Common myeloid progenitor, CD34-positive (primary cell): ENCODE results near the gene SETMAR.
"Not testable (repeated sequence)": the region's sequence is repeated elsewhere in the genome, so short reads cannot be mapped to it uniquely, and the experiment has no call there.

Source experiments
- CTCF ChIA-PET: fragments of 350-600 bp; sonication (Branson Sonifier 250); formaldehyde crosslinking; loops from one replicate; lab custom pipeline; 2021; ENCODE audit warnings: antibody characterized with exemption; lab: Charles Lee
- POLR2A ChIA-PET: fragments of 350-600 bp; sonication (Branson Sonifier 250); formaldehyde crosslinking; loops from one replicate; lab custom pipeline; 2021; ENCODE audit warnings: antibody characterized with exemption; lab: Charles Lee
- DNase-seq, 3 donors: peaks; one replicate each; pipeline versions ENCODE4 v3.0.0 to v3.0.0-alpha.2; 2013
- H3K27ac ChIP-seq, 2 experiments: 1 replicate in 1 of 2; 2 replicates in 1 of 2; pipeline ENCODE4 v1.7.0; 2013; ENCODE audit warnings: inconsistent platforms in 2 of 2, low read length in 2 of 2, mild to moderate bottlenecking in 2 of 2, low read depth in 1 of 2, moderate library complexity in 1 of 2; ENCODE audit not compliant: severe bottlenecking in 2 of 2, insufficient read depth in 1 of 2, poor library complexity in 1 of 2
- H3K27me3 ChIP-seq, 5 experiments: replicated peaks in 2 of 5; 1 replicate in 3 of 5; 2 replicates in 2 of 5; pipeline versions ENCODE4 v1.6.1 to v1.7.0; 2013; ENCODE audit warnings: low read length in 4 of 5, mild to moderate bottlenecking in 2 of 5, moderate library complexity in 2 of 5, inconsistent platforms in 1 of 5; ENCODE audit not compliant: insufficient read depth in 5 of 5, control insufficient read depth in 4 of 5
- H3K36me3 ChIP-seq, 4 experiments: 1 replicate in 2 of 4; 2 replicates in 2 of 4; pipeline versions ENCODE4 v1.6.1 to v1.7.0; 2013; ENCODE audit warnings: low read length in 3 of 4, control low read depth in 1 of 4, mild to moderate bottlenecking in 1 of 4; ENCODE audit not compliant: control insufficient read depth in 4 of 4, insufficient read depth in 4 of 4
- H3K4me1 ChIP-seq, 4 experiments: 1 replicate in 3 of 4; 2 replicates in 1 of 4; pipeline versions ENCODE4 v1.6.1 to v1.7.1; 2013; ENCODE audit warnings: low read length in 3 of 4, mild to moderate bottlenecking in 3 of 4, control low read depth in 1 of 4, inconsistent platforms in 1 of 4, moderate library complexity in 1 of 4; ENCODE audit not compliant: control insufficient read depth in 4 of 4, insufficient read depth in 4 of 4; ENCODE audit errors: control extremely low read depth in 1 of 4
- H3K4me3 ChIP-seq, 7 experiments: 1 replicate in 4 of 7; 2 replicates in 3 of 7; pipeline versions ENCODE4 v1.5.1 to v1.7.0; 2013; ENCODE audit warnings: mild to moderate bottlenecking in 7 of 7, low read length in 6 of 7, moderate library complexity in 6 of 7, inconsistent platforms in 2 of 7, low read depth in 2 of 7, control low read depth in 1 of 7; ENCODE audit not compliant: insufficient read depth in 4 of 7, control insufficient read depth in 1 of 7; ENCODE audit errors: extremely low read depth in 1 of 7
- H3K9me3 ChIP-seq, 5 experiments: 1 replicate in 4 of 5; 2 replicates in 1 of 5; pipeline versions ENCODE4 v1.6.1 to v1.7.1; 2013; ENCODE audit warnings: low read length in 4 of 5, mild to moderate bottlenecking in 2 of 5, inconsistent platforms in 1 of 5, low read depth in 1 of 5, moderate library complexity in 1 of 5; ENCODE audit not compliant: control insufficient read depth in 4 of 5, insufficient read depth in 2 of 5; ENCODE audit errors: control extremely low read depth in 1 of 5
- WGBS: methylation state at CpG from one replicate; pipeline ENCODE4 v1.1.5; 2013; ENCODE audit not compliant: insufficient coverage; 5-methylcytosine and 5-hydroxymethylcytosine counted together

Gene SETMAR

GRCh38 chr3:4297486-4297885 is 5.7 kb upstream of the SETMAR start:
- WGBS: no CpG with 5 or more reads among the region's 2 CpGs

GRCh38 chr3:4302747-4303146 is 422 bp upstream of the SETMAR start:
- Histone ChIP-seq H3K27me3 (no peaks in the 10 kb centered on the region), H3K27ac (peak overlapping the region in 1 of 2 experiments; percentile 93), H3K36me3 (peaks cover 0 to 11% (median 7%) of the 10 kb centered on the region in 4 experiments), H3K4me1 (peaks cover 0 to 27% (median 15%) of the 10 kb centered on the region in 4 experiments), H3K9me3 (no peaks in the 10 kb centered on the region), H3K4me3 (peak overlapping the region in 6 of 7 experiments; percentile 78 to 92 (median 89))
- no peak for DNase-seq
- ChIA-PET CTCF (no interaction called here), POLR2A (no interaction called here)
- 81% methylated on average over 9 of the region's 11 CpGs for WGBS

More at GRCh38 chr3:4297486-4297885, 5.7 kb upstream of the SETMAR start:
- no peak for DNase-seq
- H3K27me3 ChIP-seq: no peaks in the 10 kb centered on the region
- no peak overlapping the region for H3K27ac ChIP-seq
- no peaks in the 10 kb centered on the region for H3K9me3 ChIP-seq
- no peaks in the 10 kb centered on the region for H3K36me3 ChIP-seq
- H3K4me3 ChIP-seq: no peak overlapping the region
- CTCF ChIA-PET: interaction anchor here (0.6 to 3.2 kb wide), 3 partner anchors 9 to 1097 kb away, joined by 4 to 17 read pairs (median 4); no protein-coding TSS in a partner anchor
- POLR2A ChIA-PET: interaction anchor here (0.6 kb wide), 1 partner anchor 498 kb away, joined by 4 read pairs; no protein-coding TSS in a partner anchor
- H3K4me1 ChIP-seq: peaks cover 3 to 9% (median 6%) of the 10 kb centered on the region in 4 experiments

- H3K27me3 ChIP-seq, DNase-seq, H3K4me3 ChIP-seq, H3K27ac ChIP-seq, H3K9me3 ChIP-seq, POLR2A ChIA-PET: not testable (repeated sequence)
- CTCF ChIA-PET: interaction anchor here (2.0 kb wide), 1 partner anchor 9 kb away, joined by 10 read pairs; no protein-coding TSS in a partner anchor
- Histone ChIP-seq H3K36me3 (peaks cover 3 to 19% (median 10%) of the 10 kb centered on the region in 4 experiments), H3K4me1 (peaks cover 0 to 40% (median 19%) of the 10 kb centered on the region in 4 experiments)
- 96% methylated on average over 3 of the region's 7 CpGs for WGBS
Observed at GRCh38 chr3:4305210-4305609, 2.0 kb downstream of the SETMAR start.

DNA sequence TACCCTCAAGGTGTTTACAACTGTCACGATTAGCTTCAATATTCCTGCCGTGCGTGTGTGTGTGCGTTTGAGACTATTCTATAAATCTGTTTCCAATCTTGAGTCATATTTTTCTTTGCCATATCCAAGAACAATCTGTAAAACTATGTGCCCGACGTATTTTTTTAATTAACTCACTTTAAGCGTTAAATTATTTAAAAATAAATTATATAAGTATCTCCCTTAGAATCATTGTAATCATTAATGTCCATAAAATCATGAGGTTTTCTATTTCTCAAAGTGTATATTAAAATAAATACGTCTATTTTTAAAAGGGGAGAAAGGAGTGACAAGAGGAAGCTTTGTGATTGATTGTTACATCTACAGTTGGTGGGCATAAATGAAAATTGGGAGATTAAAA is 2.9 kb downstream of the SETMAR start:
- Histone ChIP-seq H3K4me3 (no peak overlapping the region), H3K9me3 (no peaks in the 10 kb centered on the region), H3K27me3 (no peaks in the 10 kb centered on the region), H3K4me1 (peaks cover 0 to 40% (median 19%) of the 10 kb centered on the region in 4 experiments), H3K36me3 (peaks cover 3 to 21% (median 10%) of the 10 kb centered on the region in 4 experiments), H3K27ac (no peak overlapping the region)
- DNase-seq: no peak
- WGBS: no CpG with 5 or more reads among the region's 8 CpGs
- ChIA-PET CTCF (interaction anchor here (0.7 to 2.0 kb wide), 3 partner anchors 9 to 10 kb away, joined by 3 to 10 read pairs (median 4); no protein-coding TSS in a partner anchor), POLR2A (no interaction called here)

DNA sequence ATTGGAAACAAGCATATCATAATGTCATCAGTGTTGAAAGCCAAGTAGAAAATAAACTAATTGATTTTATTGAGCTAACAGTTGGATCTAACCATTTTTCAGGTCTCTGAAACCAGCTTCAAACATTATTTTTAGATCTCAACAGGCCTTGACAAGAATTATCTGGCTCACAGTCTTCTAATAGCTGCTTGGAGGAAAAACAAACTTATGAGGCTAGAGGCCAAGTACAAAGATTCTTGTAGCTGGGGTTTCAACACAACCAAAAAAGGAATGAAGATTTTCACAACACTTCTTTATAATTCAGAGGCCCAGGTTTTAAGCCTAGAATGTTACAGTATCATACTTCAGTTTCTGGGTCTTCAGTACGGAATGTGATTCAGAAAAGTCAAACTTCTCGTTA is 3.7 kb downstream of the SETMAR start:
- H3K4me3 ChIP-seq: no peak overlapping the region
- H3K9me3 ChIP-seq: no peaks in the 10 kb centered on the region
- no peak for DNase-seq
- H3K27ac ChIP-seq: no peak overlapping the region
- H3K27me3 ChIP-seq: no peaks in the 10 kb centered on the region
- 100% methylated on average over 2 of the region's 2 CpGs for WGBS
- peaks cover 5 to 24% (median 10%) of the 10 kb centered on the region in 4 experiments for H3K36me3 ChIP-seq
- POLR2A ChIA-PET: no interaction called here
- H3K4me1 ChIP-seq: peaks cover 0 to 40% (median 20%) of the 10 kb centered on the region in 4 experiments
- CTCF ChIA-PET: interaction anchor here (0.7 to 2.0 kb wide), 4 partner anchors 8 to 14 kb away, joined by 3 to 10 read pairs (median 4); no protein-coding TSS in a partner anchor

DNA sequence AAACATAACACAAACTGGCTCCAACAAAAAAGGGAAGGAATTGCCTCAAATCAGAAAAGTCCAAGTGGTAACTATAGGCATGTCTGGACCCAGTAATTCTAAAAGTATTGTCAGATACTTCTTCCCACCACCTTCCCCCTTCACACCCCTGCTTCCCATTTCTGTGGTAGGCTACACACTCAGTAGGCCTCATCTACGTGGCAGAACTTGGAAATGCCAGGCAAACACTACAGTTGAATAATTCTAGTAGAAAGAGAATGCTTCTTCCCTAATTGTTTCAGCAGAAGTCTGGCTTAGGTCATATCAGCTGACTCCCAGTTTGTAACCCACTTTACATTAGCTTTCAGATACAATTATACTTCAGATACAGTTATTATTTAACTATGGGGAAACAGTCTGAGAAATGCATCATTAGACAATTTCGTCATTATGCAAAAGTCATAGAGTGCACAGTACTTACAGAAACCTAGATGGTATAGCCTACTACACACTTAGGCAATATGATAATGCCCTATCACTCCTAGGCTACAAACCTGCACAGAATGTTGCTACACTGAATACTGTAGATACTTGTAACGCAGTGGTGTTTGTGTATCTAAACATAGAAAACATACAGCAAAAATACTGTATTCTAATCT is 6.4 kb downstream of the SETMAR start:
- DNase-seq: no peak
- Histone ChIP-seq H3K27me3 (no peaks in the 10 kb centered on the region), H3K9me3 (no peaks in the 10 kb centered on the region), H3K36me3 (peaks cover 16 to 40% (median 24%) of the 10 kb centered on the region in 4 experiments), H3K27ac (no peak overlapping the region), H3K4me3 (no peak overlapping the region), H3K4me1 (peaks cover 0 to 28% (median 13%) of the 10 kb centered on the region in 4 experiments)
- ChIA-PET POLR2A (no interaction called here), CTCF (no interaction called here)
- no CpG with 5 or more reads among the region's 3 CpGs for WGBS

DNA sequence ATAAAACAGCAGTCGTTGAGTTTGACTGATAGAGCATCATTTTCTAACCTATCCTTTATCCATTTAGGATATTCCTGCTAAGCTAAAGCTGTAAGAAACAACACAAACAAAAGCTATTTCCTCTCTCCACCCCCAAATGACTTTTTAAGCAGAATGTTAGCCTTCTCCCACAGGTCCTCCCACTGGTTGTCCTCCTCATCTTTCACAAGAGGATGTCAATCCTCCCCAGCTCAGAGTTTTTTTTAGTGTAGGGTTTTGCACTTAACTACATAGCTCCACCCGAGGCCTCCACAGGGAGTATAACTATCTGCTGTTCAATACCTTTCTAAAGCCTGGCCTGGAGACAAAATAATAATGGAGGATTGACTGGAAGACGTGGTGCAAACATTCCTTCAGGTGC is 7.8 kb downstream of the SETMAR start:
- H3K36me3 ChIP-seq: peaks cover 21 to 46% (median 30%) of the 10 kb centered on the region in 4 experiments
- no peaks in the 10 kb centered on the region for H3K9me3 ChIP-seq
- H3K27me3 ChIP-seq: no peaks in the 10 kb centered on the region
- CTCF ChIA-PET: interaction anchor here (0.6 kb wide), 1 partner anchor 13 kb away, joined by 4 read pairs; no protein-coding TSS in a partner anchor
- no peak for DNase-seq
- 100% methylated on average over 2 of the region's 3 CpGs for WGBS
- no peak overlapping the region for H3K27ac ChIP-seq
- peaks cover 0 to 15% (median 5%) of the 10 kb centered on the region in 4 experiments for H3K4me1 ChIP-seq
- no peak overlapping the region for H3K4me3 ChIP-seq
- POLR2A ChIA-PET: no interaction called here
